Fibroblast of upper back skin (primary cell): ENCODE results near the gene FERD3L.
A peak's percentile ranks its signal among the peaks of the same experiment; 100 is the strongest.
"Not testable (repeated sequence)": the region's sequence is repeated elsewhere in the genome, so short reads cannot be mapped to it uniquely, and the experiment has no call there.

Source experiments
- DNase-seq: peaks from one replicate; pipeline ENCODE4 v3.0.0-alpha.2; 2013

The FERD3L gene, protein sequence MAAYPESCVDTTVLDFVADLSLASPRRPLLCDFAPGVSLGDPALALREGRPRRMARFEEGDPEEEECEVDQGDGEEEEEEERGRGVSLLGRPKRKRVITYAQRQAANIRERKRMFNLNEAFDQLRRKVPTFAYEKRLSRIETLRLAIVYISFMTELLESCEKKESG

DNA sequence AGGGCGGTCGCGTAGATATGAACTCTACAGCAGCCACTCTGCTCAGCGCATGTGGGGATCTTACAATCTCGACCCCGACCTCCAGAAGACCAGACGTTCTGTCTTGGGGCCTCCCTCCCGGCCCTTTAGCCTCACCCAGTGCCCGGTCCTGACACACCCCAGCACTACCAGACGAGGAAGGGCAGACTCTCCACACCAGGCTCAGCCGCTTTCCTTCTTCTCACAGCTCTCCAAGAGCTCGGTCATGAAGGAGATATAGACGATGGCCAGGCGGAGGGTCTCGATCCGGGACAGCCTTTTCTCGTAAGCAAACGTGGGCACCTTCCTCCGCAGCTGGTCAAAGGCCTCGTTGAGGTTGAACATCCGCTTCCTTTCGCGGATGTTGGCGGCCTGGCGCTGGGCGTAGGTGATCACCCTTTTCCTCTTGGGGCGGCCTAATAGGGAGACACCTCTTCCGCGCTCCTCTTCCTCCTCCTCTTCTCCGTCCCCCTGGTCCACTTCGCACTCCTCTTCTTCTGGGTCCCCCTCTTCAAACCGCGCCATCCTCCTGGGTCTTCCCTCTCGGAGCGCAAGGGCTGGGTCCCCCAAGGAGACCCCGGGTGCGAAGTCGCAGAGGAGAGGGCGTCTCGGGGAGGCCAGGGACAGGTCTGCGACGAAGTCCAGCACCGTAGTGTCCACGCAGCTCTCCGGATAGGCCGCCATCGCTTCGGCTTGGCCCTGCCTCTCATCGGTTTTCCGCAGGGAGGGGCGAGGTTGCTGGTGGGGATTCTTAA, at the start of gene FERD3L:
Gene FERD3L (minus strand): TSS at position 761 of the 773 bp plus-strand sequence. CDS start 59 bp downstream, at position 702.
- no peak for DNase-seq

DNA sequence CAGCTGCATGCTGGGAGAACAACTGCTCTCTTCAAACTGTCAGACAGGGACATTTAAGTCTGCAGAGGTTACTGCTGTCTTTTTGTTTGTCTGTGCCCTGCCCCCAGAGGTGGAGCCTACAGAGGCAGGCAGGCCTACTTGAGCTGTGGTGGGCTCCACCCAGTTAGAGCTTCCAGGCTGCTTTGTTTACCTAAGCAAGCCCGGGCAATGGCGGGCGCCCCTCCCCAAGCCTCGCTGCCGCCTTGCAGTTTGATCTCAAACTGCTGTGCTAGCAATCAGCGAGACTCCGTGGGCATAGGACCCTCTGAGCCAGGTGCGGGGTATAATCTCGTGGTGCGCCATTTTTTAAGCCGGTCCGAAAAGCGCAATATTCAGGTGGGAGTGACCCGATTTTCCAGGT, 49.2 kb upstream of the FERD3L start:
- DNase-seq = not testable (repeated sequence)

DNA sequence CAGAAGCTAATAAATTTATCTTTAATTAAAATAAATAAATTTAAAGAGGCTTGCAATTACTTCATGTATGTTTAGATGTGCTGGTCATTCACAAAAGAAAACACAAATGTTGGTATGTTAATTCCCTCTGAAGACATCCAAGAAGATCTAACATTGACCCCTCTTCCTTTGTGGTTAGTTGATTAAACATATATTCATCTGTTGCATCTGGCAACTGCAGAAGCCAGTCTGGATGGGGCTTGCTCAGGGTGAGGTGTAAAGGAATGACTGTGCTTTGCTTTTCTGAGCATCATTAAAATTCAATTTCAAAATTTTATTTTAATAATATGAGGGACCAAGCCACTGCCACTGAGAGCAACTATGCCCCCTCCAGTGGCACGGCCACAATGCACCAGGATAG, 36.4 kb upstream of the FERD3L start:
- peak; percentile 1 for DNase-seq

DNA sequence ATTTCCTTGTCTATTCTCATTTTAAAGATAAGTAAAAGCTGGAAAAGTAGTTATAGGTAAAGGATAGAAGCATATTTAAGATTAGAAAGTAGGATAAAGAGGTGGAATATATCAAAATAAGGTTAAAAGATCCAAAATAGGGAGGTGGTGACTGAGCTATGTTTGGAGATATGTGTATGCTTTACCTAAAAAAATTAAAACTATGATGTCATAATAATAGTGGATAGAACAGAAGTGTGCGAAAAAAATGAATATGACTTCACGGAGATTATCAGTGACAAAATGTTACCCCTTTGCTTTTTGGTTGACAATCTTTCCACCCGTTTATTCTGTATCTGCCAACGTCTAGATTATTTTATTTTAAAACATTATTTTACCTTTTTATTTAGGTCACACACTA, 33.4 kb upstream of the FERD3L start:
- DNase-seq = no peak

DNA sequence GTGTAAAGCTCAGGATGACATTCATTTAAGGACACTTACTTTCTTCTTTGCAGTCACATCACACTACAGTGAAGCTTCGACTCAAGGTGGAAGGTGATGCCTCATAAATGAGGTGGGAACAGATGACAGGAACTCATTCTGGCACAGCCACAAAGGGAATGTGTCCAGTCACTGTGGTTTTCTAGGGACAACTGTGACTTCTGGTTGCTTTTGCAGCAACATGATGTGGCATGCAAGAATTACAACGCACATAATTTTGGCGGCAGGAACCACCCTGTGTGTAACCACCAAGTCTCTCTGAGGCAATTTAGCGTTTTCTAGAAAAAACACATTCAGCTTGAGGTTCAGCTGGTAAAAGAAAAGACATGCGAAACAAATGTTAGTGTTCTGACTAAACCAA, 32.0 kb upstream of the FERD3L start:
- peak; percentile 21 for DNase-seq

DNA sequence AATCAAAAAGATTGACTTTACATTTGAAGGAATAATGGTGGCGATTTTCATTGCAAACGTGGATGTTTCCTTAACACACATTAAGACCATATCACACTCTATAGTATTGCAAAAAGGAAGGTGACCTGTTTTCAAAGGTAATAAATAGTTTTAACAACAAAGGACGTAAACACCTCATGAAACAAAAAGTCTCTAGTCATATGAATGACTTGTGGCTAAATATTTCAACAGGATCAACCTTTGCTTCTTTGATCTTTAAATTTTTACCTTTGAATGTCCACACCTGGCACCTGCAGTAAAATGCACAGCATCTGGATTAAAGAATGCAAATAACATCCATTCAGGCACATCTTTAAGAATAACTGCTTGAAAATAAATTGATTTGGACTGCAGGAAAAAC, 30.0 kb upstream of the FERD3L start:
- no peak for DNase-seq

DNA sequence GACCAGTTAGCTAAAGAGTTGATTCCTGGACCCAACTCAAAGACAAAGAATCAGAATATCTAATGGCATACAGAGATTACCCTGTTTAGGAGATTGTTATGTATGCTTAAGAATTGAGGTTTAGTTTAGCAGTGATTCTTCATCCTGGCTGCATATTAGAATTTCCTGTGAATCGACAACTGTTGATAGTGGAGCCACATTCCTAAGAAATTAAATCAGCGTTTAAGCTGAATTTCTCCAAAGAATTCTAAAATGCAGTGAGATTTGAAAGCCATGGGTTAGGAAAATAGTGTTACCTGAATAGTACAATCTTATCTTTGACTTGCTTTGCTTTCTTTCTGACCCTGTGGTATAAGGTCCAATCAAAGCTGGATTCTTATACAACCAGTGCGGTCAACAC, 16.4 kb upstream of the FERD3L start:
- peak; percentile 7 for DNase-seq

DNA sequence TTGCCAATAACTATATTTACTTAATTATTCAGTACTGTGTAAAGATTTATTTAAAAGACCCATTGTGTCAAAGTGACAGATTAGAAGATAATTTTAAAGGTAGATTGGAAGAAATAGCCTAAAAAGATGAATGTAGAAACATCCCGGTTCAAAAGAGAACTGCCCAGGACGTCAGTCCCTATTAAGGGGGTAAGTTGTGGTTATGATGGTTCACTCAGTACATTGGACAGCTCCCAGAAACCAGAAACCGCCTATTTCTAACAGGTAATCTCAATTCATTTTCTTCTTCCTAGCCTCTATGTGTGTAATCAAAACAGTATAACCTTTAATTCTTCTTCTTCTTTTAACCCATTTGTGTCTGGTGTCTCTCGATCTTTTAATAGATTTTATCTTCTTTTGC, 1.5 kb upstream of the FERD3L start:
- DNase-seq = peak; percentile 46

DNA sequence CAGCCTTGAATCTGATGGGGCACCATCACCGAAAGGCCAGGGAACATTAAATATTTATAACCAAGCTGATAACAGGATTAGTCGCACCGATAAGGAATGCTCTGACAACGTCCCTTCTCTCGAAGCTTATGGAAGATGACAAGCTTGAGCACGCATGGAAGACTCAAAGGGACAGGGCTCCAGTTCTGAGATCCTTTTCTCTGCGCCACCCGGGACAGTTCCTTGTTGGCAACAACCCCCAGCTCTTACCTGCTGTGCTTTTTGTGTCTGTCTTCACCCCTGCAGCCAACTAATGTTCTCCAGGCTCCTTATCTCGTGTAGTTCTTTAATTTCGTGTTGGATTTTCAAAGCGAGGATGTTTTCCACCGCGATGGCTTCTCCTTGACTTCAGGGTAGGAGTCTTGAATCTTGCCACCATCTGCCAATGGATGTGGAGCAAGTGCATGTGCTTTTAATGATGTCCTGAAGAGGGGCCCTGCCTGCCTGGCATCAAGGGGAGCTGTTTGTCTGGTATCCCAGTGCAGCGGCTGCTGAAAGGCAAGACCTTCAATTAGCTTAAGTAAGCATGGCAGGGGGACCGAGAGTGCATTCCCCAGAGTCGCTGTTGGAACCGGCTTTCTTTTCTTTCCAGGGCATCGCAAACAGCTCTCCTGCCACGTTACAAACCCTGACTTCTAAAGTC, 354 bp upstream of the FERD3L start:
- no peak for DNase-seq

DNA sequence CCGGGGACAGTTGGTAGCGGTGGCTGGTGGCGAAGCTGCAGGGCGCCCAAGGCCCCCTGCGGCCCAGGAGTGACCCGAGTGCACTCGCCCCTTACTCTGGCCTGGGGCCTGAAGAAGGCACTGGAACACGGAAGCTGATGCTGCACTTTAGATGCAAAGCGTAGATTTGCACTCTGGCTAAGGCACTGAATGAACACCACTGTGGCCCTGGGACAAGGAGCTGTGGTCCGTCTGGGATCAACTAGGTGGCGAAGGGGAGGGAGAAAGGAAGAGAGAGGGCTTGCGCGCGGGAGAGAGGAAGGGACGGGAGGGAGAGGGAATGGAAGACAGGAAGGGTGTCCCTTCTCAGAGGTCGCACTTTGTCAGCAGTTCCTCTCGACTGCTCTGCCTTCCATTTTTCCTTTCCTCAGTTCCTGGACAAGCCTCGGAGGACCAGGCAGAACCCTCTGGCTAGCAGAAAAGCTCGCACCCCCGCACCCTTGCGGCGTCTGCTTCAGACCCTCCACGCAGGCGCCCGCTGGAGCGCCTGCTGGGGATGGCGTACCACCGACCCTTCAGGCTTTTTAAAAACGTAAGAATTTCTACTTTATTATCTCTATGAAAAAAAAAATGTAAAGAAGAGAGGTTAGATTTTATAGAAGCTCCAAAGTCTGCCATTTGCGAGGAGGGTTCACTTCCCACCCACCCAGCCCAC, 1.2 kb downstream of the FERD3L start:
- no peak for DNase-seq

DNA sequence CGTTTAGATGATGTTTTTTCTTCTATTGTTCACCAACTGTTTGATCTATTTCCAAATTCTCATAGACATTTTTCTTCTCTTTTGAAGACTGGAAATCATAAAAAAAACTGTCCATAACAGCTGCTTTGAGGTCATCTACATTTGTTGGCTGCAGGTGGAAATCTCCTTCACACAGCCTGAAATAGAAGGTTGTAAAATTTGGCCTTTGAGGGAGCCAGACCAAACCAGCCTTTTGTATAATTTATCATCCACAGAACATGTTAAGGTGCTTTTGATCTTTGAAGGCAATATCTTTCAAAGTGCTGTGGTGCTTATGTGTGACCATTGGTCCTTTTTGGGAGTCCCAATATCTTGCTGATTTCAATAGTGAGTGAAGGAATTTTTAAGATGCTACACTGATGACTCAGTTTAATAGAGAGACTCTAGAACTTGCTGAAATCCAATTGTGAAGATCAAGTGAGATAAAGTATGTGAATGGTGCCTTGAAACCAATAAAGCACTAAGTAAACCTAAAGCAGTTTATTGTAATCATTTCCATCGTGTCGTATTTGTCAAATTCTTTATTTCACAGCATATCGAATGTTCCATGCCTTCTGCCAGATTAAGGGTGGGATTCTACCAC, 5.4 kb downstream of the FERD3L start:
- no peak for DNase-seq

DNA sequence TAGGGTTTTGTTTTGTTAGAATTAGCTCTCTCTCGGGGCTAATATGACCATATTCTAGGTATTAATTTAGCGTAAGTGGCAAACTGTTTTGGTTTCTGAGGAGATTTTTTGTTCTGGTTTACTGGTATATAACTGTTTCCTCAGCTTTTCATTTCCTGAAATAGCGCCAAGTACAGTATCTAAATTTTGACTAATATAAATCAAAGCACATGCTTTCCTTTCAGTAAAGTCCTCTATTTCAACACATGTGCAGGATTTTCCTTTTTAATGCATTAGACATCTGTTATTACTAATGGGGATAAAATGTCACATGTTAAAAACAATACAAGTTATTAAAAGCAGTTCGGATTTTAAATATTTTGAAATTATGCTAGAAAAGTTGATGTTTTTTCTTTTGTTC, 11.3 kb downstream of the FERD3L start:
- DNase-seq = peak; percentile 83

DNA sequence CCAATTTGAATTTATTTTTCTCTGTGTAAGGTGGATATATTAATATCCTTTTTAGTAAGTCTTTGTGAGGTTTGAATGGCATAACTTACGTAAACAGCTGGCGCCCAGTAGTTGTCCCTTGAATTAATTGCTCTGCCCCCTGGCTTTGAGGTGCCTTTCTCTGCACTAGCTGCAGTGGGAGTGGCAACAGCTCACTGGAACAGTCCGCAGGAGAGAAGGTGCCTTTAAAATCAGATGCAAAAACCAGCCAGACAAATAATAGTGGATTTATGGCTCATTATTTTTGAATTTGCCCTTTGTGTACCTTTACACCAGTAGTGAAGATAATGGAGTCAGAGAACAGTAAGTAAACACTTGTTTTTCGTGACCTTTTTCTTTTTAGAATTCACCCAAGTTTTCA, 11.8 kb downstream of the FERD3L start:
- DNase-seq = no peak

DNA sequence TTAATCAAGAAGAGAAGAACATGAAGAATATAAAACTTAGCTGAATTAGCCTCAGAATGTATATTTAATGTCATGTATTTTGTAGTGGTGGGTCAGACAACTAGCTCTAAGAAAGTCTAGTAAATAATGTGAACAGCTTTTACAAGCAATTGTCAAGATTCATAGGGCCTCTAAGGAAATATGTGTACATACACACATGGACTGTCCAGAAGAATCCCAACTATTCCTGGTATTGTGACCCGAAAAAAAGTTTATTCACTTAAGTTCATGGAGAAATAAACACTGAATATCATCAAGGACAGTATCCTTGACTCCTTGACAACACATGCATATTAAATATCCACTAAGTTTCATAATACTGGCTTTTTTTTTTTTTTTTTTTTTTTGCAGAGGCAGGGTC, 16.4 kb downstream of the FERD3L start:
- peak; percentile 31 for DNase-seq

DNA sequence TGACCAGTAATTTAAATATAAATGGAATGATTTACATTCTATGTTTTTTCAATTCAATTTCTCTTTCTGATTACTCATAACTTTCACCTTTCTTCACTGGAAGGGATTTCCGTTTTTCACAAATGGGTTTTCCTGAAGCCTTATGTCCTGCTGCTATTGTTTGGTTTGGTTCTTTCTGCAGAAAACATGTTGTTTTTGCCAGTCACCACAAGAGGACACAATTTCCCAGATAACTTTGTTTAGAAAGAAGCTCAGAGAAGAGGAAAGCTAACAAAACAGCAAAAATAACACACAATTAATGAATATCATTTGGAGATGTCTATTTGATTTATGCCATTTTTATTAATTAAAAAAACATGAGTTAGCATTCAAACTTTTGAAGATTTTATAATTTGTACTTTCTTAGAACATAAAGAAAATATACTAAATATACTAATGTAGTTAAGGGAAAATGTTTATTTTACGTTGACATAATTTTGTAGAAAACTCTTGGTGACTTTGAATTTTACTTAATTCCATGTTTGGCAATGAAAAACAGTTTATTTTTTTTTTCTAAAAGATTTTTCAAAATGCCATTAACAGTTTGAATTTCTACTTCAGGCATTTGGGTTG, 23.1 kb downstream of the FERD3L start:
- peak; percentile 67 for DNase-seq

DNA sequence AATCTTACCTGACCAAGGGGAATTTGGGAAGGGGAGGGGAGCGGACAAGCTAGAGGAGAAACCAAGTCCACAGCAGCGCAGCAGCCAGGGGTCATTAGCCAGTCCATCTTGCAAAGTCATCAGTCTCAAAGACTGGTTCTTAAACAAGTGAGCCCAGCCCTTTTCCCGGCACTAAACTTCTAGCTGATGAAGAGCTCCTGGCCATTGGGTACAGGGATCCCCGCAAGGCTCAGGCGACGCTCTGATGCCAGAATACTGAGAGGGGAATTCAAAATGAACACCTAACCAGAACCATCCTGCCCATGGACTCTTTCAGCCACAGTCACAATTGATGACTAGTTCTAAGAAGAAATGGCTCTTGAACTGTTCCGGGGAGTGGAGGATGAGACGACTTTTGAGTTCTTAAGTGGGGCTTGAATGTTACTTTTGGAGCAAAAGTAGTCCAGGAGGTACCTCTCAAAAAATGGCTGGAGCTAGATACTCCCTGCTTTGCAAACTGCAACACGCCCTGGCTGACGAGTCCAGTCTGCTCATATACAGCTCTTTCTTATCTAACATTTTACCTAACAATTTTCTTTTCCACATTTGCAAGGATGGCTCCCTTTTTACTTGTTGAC, 25.2 kb downstream of the FERD3L start:
- DNase-seq = no peak

DNA sequence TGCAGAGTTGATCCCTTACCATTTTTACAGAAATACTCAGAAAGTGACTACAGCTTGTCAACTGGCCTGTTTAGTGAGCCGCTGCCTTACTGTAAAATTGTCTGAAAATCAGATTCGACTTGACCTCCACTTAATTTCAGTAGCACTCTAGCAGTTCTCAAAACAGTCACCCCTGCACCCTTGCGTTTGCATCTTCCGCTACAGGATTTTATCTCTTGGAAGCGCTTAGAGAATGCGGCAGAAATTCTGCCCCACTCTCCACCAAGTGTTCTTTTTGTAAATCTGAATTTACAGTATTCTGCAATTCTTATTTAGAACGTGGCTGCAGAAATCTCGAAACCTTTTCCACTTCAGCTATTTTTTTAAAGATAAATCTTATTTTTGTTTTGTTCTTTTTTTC, 25.8 kb downstream of the FERD3L start:
- no peak for DNase-seq

DNA sequence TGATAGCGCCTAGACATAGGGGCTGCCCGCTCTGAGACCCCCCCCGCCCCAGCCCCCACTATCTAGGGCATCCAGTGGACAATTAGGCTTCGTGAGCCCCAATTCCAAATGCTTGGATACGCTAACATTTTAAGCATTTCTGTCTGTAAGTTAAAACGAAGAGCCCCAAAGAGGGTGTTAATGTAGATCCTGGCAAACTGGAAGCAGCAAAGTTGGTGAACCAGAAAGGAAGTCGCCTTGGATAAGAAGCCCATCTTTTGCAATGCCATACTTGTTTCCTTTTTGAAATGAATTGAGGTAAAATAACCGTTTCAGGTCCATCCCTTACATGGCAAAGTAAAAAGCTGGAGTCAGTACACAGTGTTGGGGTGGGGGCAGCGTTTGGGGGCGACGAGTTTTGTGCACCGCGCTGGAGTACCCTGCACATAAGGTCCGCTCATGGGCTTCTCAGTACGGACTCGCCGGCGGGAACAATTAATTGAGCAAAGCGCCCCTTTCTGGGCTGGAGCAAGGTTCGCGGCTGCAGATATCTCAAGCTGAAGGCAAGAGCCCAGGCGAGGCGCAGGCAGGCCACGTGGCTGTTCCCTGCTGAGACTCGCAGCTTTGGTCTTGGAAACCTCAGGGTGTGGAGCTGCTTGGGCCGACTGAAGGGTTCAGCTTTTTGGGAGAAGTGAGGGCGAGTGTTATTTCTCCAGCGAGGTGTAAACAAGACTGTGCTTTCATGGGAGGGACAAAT, 26.4 kb downstream of the FERD3L start:
- peak; percentile 61 for DNase-seq

DNA sequence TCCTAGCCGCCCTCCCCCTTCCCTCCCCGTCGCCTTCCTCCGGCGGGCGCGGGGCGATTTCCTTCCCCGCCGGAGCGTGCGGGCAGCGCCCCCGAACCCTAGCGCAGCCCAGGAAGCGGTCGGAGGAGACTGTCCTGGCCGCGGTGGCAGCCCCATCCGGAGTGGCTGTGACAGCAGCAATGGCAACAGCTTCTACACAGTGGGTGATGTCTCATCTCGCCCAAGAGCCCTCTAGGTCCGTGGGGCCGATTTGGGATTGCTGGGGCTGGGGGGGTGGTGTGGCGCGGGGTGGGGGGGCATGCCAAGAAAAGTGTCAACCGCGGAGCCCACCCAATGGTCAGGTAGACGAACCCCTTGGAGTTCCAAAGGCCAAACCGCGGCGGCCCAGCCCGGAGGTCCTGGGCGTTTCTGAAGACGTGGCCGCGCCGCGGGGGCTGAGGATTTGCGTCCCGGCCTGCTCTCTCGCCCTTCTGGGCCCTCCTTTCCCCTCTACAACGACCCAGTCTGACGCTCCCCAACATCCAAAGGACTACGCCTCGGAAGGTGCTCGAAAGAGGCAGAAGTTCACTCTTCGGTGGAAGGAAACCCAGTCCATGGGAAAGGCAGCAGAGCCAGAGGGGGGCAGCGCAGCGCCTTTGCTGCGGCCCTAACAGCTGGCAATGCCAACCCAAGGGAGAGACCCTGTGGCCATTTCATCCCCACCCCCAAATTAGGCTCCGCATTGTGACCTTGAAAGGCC, 27.2 kb downstream of the FERD3L start:
- DNase-seq = peak; percentile 52

DNA sequence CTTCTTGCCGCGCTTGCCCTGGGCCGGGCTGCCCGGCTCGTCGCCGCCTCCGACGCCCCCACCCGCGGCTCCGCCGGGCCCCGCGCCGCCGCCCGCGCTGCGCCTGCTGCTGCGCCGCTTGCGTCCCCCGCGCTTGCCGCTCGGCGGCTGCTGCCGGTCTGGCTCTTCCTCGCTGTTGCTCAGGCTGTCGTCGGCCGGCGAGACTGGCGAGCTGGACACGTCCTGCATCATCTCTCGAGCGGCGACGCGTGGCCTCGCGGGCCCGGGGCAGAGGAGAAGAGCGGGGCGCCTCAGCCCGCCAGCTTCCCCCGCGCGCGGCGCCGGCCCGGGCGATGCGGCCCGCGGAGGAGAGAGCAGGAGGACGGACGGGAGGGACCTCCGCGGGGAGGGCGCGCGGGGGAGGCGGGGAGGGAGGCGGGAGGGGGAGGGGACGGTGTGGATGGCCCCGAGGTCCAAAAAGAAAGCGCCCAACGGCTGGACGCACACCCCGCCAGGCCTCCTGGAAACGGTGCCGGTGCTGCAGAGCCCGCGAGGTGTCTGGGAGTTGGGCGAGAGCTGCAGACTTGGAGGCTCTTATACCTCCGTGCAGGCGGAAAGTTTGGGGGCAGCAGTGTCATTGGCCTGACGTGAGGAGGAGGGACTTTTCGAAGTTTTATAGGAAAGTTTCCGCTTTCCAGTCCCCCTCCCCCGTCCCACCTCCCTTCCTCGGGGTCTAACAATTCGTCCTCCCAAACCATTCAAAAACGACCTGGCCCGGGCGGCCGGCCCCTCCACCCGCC, 27.9 kb downstream of the FERD3L start, which contains the start of gene TWIST1:
Gene TWIST1 (minus strand): TSS at position 546 of the 779 bp plus-strand sequence. CDS start 315 bp downstream, at position 231.
- DNase-seq = peak; percentile 99
